KBM-7 (cell line): ENCODE data around the gene CHST8.

Experiments used
- DNase-seq: peaks from one replicate; pipeline ENCODE4 v3.0.0-alpha.2; 2015
- in situ Hi-C: fragments of 300-500 bp; cut with MboI; formaldehyde crosslinking; loops from 2 replicates; pipeline ENCODE4 v1.14.3; 2020; ENCODE audit warnings: low sequenced_read_pairs, low pct_unique_long_range_greater_than_20kb, mixed read lengths

The CHST8 gene

GRCh38 chr19:33721735-33722297 lies 100.1 kb downstream of the CHST8 start:
- no peak for DNase-seq
- in situ Hi-C loops: no loop called here

GRCh38 chr19:33722456-33723239 lies 100.9 kb downstream of the CHST8 start:
- in situ Hi-C loops: no loop called here
- no peak for DNase-seq

- in situ Hi-C loops: no loop called here
- no peak for DNase-seq
Measured at GRCh38 chr19:33723512-33723911, 101.8 kb downstream of the CHST8 start.

DNA sequence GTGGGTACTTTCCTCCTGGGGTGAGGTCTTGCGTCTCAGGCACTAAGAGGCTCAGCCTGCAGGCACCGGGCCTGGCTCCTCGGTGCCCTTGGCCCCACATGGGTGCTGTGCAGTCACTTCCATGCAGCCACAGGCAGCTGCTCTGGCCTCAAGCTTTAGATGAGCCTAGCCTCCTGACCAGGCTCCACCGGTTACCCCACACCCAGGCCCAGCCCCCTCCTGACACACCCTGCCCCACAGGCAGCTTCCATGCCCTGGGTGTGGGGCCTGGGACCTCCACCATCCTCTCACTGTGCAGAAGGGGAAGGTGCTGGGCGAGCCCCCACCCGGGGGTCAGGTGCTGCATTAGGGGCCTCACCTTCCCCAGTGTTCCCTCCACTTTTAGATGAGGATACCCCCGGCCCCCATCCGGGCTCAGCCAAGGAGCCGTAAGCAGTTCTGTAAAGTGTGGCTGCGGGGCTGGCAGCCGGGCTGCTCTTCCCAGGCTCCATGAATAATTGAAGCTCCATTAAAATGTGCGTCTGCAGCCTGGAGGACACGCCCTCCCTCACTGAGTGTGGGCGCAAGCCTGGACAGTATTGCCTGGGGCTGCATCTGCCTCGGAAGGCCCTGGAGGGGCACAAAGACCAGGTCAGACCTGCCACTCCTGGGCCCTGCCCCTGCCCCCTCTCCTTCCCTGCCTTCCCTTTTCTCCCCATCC lies 102.4 kb downstream of the CHST8 start:
- no peak for DNase-seq
- in situ Hi-C loops: no loop called here

DNA sequence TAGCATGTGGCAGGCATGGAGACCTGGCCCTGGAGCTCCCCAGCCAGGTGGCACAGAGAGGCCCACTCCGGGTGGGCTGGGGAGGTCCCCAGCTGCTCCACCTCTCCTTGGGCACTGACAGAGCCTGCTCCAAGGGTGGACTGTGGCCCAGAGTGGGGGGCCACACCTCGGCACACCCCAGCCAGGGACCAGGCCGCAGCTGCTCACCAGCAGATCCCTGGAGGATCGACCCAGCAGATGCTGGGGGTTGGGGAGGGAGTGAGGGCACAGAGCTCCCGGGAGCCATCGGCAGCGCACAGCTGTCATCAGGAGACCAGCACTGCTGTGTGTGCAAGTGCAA lies 102.9 kb downstream of the CHST8 start:
- DNase-seq: no peak
- in situ Hi-C loops: no loop called here

- in situ Hi-C loops: no loop called here
Measured at GRCh38 chr19:33725567-33725966, 103.8 kb downstream of the CHST8 start.

GRCh38 chr19:33726756-33727155 lies 105.0 kb downstream of the CHST8 start:
- DNase-seq: no peak
- in situ Hi-C loops: no loop called here

More at GRCh38 chr19:33725567-33725966, 103.8 kb downstream of the CHST8 start:
- no peak for DNase-seq

DNA sequence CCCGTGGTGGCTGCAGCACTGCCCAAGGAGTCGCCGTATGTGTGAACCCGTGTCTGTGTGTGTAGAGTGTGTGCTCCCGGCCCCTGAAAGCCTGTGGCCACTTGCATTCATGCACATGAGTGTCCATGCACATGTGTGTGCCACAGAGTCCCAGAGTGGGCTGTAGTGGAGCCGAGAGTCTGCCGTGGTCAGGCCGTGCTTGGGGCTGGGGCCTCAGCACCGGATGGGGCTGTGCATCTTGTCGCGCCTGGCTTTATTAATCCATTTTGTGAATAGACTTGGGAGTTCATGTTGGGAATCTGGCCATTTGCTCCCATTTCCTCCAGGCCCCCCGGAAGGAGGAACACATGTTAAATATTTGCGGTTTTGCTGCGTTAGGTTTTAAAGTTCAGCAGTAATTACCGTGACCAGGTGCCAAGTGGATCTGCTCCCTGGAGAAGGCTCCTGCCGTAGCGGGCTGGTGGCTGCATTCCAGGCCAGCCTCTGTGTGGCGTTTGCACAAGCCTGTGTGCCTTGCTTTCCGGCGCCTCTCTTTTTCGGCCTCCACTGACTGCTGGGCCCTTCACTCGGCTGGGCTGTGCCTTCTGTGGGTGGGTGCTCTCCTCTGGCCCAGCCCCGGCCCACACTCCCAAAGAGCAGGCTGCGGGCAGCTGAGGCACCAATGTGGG lies 105.7 kb downstream of the CHST8 start:
- in situ Hi-C loops: no loop called here
- no peak for DNase-seq

GRCh38 chr19:33728141-33728540 lies 106.4 kb downstream of the CHST8 start:
- in situ Hi-C loops: no loop called here

DNA sequence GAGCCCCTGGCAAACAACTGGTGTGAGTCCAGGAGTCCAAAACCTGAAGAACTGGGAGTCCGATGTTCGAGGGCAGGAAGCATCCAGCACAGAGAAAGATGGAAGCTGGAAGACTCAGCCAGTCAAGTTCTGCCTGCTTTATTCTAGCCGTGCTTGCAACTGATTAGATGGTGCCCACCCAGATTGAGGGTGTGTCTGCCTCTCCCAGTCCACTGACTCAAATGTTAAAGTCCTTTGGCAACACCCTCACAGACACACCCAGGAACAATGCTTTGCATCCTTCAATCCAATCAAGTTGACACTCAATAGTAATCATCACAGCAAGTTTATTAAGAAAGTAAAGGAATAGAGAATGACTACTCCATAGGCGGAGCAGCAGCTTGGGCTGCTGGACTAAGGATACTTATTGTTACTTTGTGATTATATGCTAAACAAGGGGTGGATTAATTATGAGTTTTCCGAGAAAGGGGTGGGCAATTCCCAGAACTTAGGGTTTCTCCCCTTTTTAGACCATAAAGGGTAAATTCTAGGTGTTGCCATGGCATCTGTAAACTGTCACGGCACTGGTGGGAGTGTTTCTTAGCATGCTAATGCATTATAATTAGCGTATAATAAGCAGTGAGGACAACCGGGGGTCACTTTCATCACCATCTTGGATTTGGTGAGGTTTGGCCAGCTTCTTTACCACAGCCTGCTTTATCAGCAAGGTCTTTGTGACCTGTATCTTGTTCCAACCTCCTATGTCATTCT lies 109.3 kb downstream of the CHST8 start:
- in situ Hi-C loops: no loop called here
- DNase-seq: no peak

More at GRCh38 chr19:33728141-33728540, 106.4 kb downstream of the CHST8 start:
- no peak for DNase-seq

- in situ Hi-C loops: no loop called here
Measured at GRCh38 chr19:33731881-33732280, 110.1 kb downstream of the CHST8 start.

DNA sequence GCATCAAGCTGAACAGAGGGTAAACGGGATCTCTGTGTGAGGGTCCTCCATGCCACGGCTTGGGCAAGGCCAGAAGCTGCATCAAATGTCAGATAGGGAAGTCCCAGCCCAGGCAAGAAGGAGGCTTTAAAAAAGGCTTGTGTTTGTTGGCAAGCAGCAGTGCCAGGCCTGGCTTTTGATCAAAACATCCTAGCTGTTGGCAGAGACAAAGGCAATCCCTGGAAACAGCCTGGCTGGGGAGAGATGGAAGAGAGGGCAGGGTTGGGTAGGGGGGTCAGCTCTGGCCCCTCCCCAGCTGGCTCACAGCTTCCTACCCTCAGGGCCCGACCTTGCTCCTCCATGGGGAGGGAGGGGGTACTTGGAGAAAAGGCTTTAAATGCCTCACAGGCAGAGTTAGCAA lies 113.2 kb downstream of the CHST8 start:
- in situ Hi-C loops: no loop called here
- DNase-seq: no peak

More at GRCh38 chr19:33731881-33732280, 110.1 kb downstream of the CHST8 start:
- DNase-seq: no peak

DNA sequence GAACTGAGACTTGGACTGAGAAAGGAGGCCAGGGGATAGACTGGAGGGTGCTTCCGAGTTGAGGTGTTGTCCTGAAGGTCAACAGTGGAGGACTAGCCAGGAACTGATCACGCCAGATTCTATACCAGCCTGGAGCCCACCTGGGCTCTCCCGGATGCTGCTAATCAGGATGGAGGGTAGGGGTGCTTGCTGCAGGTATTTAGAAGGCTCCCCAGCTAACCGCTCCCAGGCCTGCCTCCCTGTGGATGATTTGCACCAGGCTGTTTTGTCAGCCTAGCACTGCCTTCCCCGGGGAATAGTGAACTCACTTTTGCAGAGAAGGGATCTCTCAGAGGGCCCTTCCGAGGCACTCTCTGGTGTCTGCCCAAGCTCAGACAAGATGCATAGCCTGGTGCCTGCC lies 114.4 kb downstream of the CHST8 start:
- in situ Hi-C loops: no loop called here
- DNase-seq: no peak

DNA sequence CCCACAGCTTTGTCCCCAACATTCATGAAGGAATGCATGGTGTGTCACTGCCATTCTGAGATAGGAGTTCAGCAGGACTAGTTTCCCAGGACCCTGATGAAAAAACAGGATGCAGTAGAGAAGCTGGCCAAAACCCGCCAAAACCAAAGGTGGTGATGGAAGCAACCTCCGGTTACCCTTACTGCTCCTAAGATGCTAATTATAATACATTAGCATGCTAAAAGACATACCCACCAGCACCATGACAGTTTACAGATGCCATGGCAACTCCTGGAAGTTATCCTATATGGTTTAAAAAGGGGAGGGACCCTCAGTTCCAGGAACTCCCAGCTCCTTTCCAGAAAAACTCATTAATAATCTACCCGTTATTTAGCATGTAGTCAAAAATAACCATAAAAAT lies 115.0 kb downstream of the CHST8 start:
- in situ Hi-C loops: no loop called here
- DNase-seq: no peak

DNA sequence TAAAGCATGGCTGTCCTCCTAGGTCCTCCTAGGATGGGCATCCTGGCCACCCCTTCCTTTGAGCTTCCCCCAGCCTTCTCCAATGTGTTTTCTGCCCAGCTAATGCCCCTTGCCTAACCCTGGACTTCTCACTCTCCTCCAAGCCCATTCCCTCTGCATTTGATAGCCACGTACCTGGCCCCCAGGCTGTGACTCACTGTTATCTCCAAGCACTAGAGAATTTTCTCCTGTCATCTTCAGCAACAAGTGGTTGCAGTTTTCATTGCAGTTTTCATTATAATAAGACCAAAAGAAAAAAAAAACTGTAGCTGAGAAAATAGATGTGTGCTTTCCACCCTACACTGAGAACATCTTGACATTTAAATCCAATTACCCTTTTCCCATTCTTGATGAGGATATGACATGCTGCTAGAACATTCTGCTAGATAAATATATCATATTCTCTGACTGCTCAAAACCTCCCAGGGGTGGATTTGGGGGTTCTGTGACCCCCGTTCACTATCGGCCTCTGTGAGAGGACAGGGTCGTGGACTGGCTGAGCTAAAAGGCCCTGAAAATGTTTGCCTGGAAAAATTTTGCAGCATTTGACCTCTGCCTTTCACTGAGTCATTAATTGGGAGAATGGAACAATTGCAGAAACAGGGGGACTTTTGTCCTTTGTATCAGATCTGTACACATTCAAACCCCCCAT lies 116.1 kb downstream of the CHST8 start:
- in situ Hi-C loops: no loop called here
- no peak for DNase-seq

DNA sequence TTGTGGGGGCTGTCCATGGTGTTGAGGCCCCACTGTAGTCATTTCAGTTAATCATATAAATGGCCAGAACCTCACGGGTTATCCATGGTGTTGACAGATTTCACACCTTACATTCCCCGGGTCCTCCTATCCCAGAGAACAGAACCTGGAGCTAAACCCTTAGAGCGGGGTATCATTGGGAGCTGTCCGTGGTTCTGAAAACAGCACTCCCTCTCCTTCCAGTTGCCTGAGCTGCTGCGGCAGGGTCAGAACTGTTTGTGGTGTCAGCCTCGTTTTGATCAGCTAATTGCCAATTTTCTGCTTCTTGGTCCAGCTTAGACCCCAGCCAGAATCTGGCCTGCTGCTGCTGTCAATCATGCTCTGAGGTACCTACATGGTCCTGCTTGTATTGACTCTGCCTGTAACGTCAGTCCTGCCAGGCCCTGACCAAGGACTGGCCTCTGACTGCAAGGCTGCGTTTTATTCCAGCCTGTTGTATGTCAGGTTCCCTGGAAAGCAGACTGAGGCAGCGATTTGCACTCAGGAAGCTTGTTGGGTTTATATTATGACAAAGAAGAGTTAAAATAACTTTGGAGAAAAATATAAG lies 119.2 kb downstream of the CHST8 start:
- DNase-seq: peak; percentile 48
- in situ Hi-C loops: no loop called here

DNA sequence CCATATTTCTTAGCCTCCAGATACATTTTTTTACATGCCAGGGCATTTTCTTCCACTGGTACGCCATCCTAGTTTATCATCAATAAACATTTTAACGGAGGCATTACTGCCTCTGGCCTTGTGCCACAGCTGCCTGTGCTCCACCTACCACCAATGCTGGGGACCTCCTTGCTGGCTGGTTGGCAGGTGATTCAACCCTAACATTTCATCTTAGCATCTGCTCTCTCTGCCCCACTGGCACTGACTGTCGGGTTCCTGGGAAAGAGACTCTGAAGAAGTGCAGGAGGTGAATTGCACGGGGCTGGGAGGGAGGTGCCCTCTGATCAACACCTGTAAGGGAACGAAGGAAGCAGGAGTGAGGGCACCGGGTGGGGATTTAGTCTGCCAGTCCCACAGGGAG lies 123.5 kb downstream of the CHST8 start:
- no peak for DNase-seq
- in situ Hi-C loops: no loop called here

- in situ Hi-C loops: no loop called here
- DNase-seq: no peak
Measured at GRCh38 chr19:33746159-33746558, 124.4 kb downstream of the CHST8 start.
